ENCODE results near the gene REPS2.

GRCh38 chrX:17047224-17047623, 100.8 kb downstream of the REPS2 start:
- TF ChIP-seq CTCF (conservative IDR thresholded peaks at IDR 0.05; ENCODE audit: low read length) (no peak), EZH2phosphoT487 (IDR thresholded peaks at IDR 0.05; ENCODE audit: borderline replicate concordance, low read depth, low read length) (no peak)
